ENCODE results near the gene HAP1. TPM values are rescaled to one million over a fixed set of nuclear protein-coding genes. Genes with fewer than 3 reads are reported as not detected.

HAP1 gene
- polyA plus RNA-seq, 1 of the 3 experiments (the other 2 are of a cell fraction), result 0.18 TPM

DNA sequence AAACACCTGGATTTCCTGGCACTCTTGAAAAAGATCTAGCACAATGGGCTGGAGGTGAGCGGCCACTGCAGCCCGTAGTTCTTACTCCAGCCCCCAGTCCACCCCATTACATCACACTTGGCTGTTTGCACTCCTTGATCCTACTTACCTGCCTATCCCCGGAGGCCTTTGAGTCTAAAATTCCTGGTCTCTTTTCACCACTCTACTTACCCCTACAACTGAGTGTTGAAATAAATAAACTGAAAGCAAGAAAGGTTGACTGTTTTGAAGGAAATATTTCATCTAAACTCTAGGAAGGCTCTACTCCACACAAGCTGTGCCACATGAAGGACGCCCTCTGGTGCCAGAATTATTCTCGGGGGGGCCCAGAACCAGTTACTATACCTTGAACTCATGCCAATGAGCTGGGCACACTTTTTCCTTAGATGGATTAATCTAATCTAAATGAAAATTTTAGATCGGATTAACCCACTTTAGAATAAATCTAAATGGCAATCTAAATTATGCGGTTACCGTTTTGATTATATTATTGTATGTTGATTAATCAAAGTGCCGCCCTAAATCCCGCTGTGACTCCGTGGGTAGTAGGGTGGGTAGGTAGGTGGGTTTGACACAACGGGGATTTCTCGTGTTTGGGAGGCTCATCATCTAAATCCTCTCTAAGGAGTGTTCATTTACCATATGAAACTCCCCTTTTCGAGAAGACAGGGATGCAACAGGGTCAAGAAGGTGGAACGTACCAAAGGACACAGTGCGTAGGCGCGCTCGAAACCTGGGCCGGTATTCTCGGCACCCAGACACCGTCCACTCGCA lies 46.4 kb downstream of the HAP1 start:
- Histone ChIP-seq H3K9me2 (no peaks in the 10 kb centered on the region), H3F3A (replicated peaks; ENCODE audit: insufficient read depth) (peaks cover 42% of the 10 kb centered on the region), H3K4me1 (ENCODE audit: control insufficient read depth in 1 of 2, insufficient read depth in 2 of 2, low read depth in 1 of 2, low read length in 1 of 2) (peaks cover 13 to 29% of the 10 kb centered on the region in 2 experiments), H2AFZ (ENCODE audit: low read depth) (peak overlapping the region; percentile 97), H3K9me3 (no peaks in the 10 kb centered on the region), H3K4me3 (ENCODE audit: low read depth in 2 of 2, low read length in 1 of 2) (peak overlapping the region; percentile 74 to 92), H3K9ac (peak overlapping the region; percentile 75), H3K36me3 (replicated peaks in 1 of 2; ENCODE audit: control insufficient read depth in 1 of 2, insufficient read depth in 2 of 2, low read length in 1 of 2) (peaks cover 37% of the 10 kb centered on the region in 2 experiments), H3K79me2 (ENCODE audit: insufficient read depth) (peaks cover 27% of the 10 kb centered on the region), H3K27me3 (ENCODE audit: insufficient read depth) (no peaks in the 10 kb centered on the region), H3K4me2 (peak overlapping the region; percentile 85), H4K20me1 (ENCODE audit: insufficient read depth) (peaks cover 38% of the 10 kb centered on the region), H3K27ac (ENCODE audit: low read depth in 2 of 2, low read length in 1 of 2) (peak overlapping the region; percentile 98 to 100)
- WGBS (ENCODE audit: low lambda C conversion rate), result 6% methylated on average over 23 of the region's 23 CpGs
- TF ChIP-seq, protein P1, sequence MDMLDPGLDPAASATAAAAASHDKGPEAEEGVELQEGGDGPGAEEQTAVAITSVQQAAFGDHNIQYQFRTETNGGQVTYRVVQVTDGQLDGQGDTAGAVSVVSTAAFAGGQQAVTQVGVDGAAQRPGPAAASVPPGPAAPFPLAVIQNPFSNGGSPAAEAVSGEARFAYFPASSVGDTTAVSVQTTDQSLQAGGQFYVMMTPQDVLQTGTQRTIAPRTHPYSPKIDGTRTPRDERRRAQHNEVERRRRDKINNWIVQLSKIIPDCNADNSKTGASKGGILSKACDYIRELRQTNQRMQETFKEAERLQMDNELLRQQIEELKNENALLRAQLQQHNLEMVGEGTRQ (IDR thresholded peaks at IDR 0.05; ENCODE audit: borderline replicate concordance, low read depth, low read length), result no peak
- TF ChIP-seq MEF2A (IDR thresholded peaks at IDR 0.05; ENCODE audit: borderline replicate concordance, low read depth) (no peak), RAD21 (IDR thresholded peaks at IDR 0.05; ENCODE audit: low read length) (no peak; the same call in 1 of the 2 replicates), CTCF (IDR thresholded peaks at IDR 0.05) (peak; percentile 57), TEAD4 (IDR thresholded peaks at IDR 0.05; ENCODE audit: borderline replicate concordance, insufficient read depth) (no peak), SMC3 (IDR thresholded peaks at IDR 0.05; ENCODE audit: low read depth, low read length) (no peak), GATA2 (CRISPR knock-in tag; IDR thresholded peaks at IDR 0.05) (no peak), POLR2AphosphoS5 (IDR thresholded peaks at IDR 0.05; ENCODE audit: low read depth, low read length) (no peak; the same call in 1 of the 2 replicates), RFX5 (IDR thresholded peaks at IDR 0.05; ENCODE audit: low read length) (no peak), NFIC (IDR thresholded peaks at IDR 0.05; ENCODE audit: borderline replicate concordance) (peak; percentile 55; the same call in 1 of the 2 replicates), EP300 (IDR thresholded peaks at IDR 0.05; ENCODE audit: borderline replicate concordance in 1 of 2, low read depth in 1 of 2, low read length in 1 of 2) (no peak)
- TF ChIP-seq, protein P2, sequence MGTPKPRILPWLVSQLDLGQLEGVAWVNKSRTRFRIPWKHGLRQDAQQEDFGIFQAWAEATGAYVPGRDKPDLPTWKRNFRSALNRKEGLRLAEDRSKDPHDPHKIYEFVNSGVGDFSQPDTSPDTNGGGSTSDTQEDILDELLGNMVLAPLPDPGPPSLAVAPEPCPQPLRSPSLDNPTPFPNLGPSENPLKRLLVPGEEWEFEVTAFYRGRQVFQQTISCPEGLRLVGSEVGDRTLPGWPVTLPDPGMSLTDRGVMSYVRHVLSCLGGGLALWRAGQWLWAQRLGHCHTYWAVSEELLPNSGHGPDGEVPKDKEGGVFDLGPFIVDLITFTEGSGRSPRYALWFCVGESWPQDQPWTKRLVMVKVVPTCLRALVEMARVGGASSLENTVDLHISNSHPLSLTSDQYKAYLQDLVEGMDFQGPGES (IDR thresholded peaks at IDR 0.05; ENCODE audit: low read depth, low read length), result no peak
- peak; percentile 44 for DNase-seq
- ChIA-PET CTCF (interaction anchor here (1.0 to 18.0 kb wide), 5 partner anchors 9 to 158 kb away, joined by 3 to 235 read pairs (median 4); no protein-coding TSS in a partner anchor), POLR2A (interaction anchor here (0.6 to 1.9 kb wide), 21 partner anchors 8 to 965 kb away, joined by 3 to 11 read pairs (median 4); partner anchors contain the start of genes FKBP10, HAP1, JUP and P3H4)

Measured in SK-N-SH (cell line).